Thoracic aorta (tissue), 2 donors: ENCODE measurements around the gene SPNS3. TPM values are rescaled to one million over a fixed set of nuclear protein-coding genes. Genes with fewer than 3 reads are reported as not detected.

Experiments used
- ATAC-seq: fragments of 150-250 bp; one replicate; pipeline ENCODE4 v1.8.0; 2017; ENCODE audit warnings: low read depth; ENCODE audit not compliant: insufficient number of reproducible peaks, low FRiP score
- DNase-seq: peaks from one replicate; pipeline ENCODE4 v3.0.0-alpha.2; 2020; ENCODE audit warnings: low spot score
- H3K27ac ChIP-seq, 2 donors: fragments of 200-600 bp; sonication (generic); 1 replicate in 1 of 2; 2 replicates in 1 of 2; pipeline ENCODE4 v1.5.1; 2016; ENCODE audit warnings: mild to moderate bottlenecking in 2 of 2, moderate library complexity in 2 of 2
- H3K27me3 ChIP-seq: fragments of 200-600 bp; sonication (generic); replicated peaks from 2 replicates; pipeline ENCODE4 v1.6.0; 2016; ENCODE audit warnings: mild to moderate bottlenecking; ENCODE audit not compliant: insufficient read depth
- H3K36me3 ChIP-seq: fragments of 200-600 bp; sonication (generic); one replicate; pipeline ENCODE4 v1.5.1; 2016
- H3K4me1 ChIP-seq, 2 donors: fragments of 200-600 bp; sonication (generic); 1 replicate in 1 of 2; 2 replicates in 1 of 2; pipeline versions ENCODE4 v1.5.1 to v1.6.0; 2016; ENCODE audit warnings: low read depth in 2 of 2, mild to moderate bottlenecking in 1 of 2; ENCODE audit not compliant: control insufficient read depth in 1 of 2
- H3K4me3 ChIP-seq: fragments of 200-600 bp; sonication (generic); 2 replicates; pipeline ENCODE4 v1.5.1; 2016; ENCODE audit warnings: mild to moderate bottlenecking
- H3K9me3 ChIP-seq: fragments of 200-600 bp; sonication (generic); 2 replicates; pipeline ENCODE4 v1.5.1; 2016
- CTCF ChIP-seq: fragments of 200-600 bp; sonication (generic); IDR thresholded peaks from one replicate; pipeline ENCODE4 v1.5.1; 2019; ENCODE audit warnings: antibody characterized with exemption
- total RNA-seq, 2 donors: library from RNA; depleted of rRNA; stranded (reverse); fragments of >200 nt; gene quantifications; one replicate each; pipeline versions ENCODE4 v1.1.0 to v1.2.3, GENCODE V29; 2016

Gene SPNS3
- total RNA-seq, 2 donors from 2014 or later = 1.9 TPM; not detected in 1

- Histone ChIP-seq H3K27me3 (no peaks in the 10 kb centered on the region), H3K4me3 (no peak overlapping the region), H3K4me1 (no peaks in the 10 kb centered on the region), H3K9me3 (no peaks in the 10 kb centered on the region), H3K36me3 (no peaks in the 10 kb centered on the region), H3K27ac (no peak overlapping the region)
- no peak for ATAC-seq
- no peak for TF ChIP-seq CTCF
- DNase-seq = no peak
Observed at GRCh38 chr17:4475463-4475862, 41.7 kb downstream of the SPNS3 start.

- TF ChIP-seq CTCF = no peak
- no peaks in the 10 kb centered on the region for H3K27me3 ChIP-seq
- ATAC-seq = no peak
Observed at GRCh38 chr17:4476017-4476416, 42.3 kb downstream of the SPNS3 start.

GRCh38 chr17:4476511-4477070, 42.9 kb downstream of the SPNS3 start:
- no peak for DNase-seq
- H3K27ac ChIP-seq = no peak overlapping the region
- no peak for ATAC-seq
- no peaks in the 10 kb centered on the region for H3K36me3 ChIP-seq
- no peaks in the 10 kb centered on the region for H3K4me1 ChIP-seq
- no peaks in the 10 kb centered on the region for H3K9me3 ChIP-seq
- no peak overlapping the region for H3K4me3 ChIP-seq
- no peak for TF ChIP-seq CTCF
- no peaks in the 10 kb centered on the region for H3K27me3 ChIP-seq

More at GRCh38 chr17:4476017-4476416, 42.3 kb downstream of the SPNS3 start:
- Histone ChIP-seq H3K27ac (no peak overlapping the region), H3K4me1 (no peaks in the 10 kb centered on the region), H3K36me3 (no peaks in the 10 kb centered on the region), H3K9me3 (no peaks in the 10 kb centered on the region), H3K4me3 (no peak overlapping the region)
- no peak for DNase-seq

GRCh38 chr17:4477255-4477791, 43.6 kb downstream of the SPNS3 start:
- TF ChIP-seq CTCF = no peak

GRCh38 chr17:4478318-4478830, 44.6 kb downstream of the SPNS3 start:
- TF ChIP-seq CTCF = no peak
- DNase-seq = no peak
- no peaks in the 10 kb centered on the region for H3K4me1 ChIP-seq
- H3K27ac ChIP-seq = no peak overlapping the region
- H3K9me3 ChIP-seq = no peaks in the 10 kb centered on the region
- no peaks in the 10 kb centered on the region for H3K27me3 ChIP-seq
- no peaks in the 10 kb centered on the region for H3K36me3 ChIP-seq
- no peak for ATAC-seq
- H3K4me3 ChIP-seq = no peak overlapping the region

More at GRCh38 chr17:4477255-4477791, 43.6 kb downstream of the SPNS3 start:
- DNase-seq (no peak), ATAC-seq (no peak)
- no peak overlapping the region for H3K4me3 ChIP-seq
- no peaks in the 10 kb centered on the region for H3K9me3 ChIP-seq
- no peak overlapping the region for H3K27ac ChIP-seq
- H3K36me3 ChIP-seq = no peaks in the 10 kb centered on the region
- H3K4me1 ChIP-seq = no peaks in the 10 kb centered on the region
- H3K27me3 ChIP-seq = no peaks in the 10 kb centered on the region
